ENCODE results near the gene DYRK3. TPM values are rescaled to one million over a fixed set of nuclear protein-coding genes. Genes with fewer than 3 reads are reported as not detected.

DYRK3 gene
- total RNA-seq, 1 donor from 2014 or later, result 3.2 TPM

DNA sequence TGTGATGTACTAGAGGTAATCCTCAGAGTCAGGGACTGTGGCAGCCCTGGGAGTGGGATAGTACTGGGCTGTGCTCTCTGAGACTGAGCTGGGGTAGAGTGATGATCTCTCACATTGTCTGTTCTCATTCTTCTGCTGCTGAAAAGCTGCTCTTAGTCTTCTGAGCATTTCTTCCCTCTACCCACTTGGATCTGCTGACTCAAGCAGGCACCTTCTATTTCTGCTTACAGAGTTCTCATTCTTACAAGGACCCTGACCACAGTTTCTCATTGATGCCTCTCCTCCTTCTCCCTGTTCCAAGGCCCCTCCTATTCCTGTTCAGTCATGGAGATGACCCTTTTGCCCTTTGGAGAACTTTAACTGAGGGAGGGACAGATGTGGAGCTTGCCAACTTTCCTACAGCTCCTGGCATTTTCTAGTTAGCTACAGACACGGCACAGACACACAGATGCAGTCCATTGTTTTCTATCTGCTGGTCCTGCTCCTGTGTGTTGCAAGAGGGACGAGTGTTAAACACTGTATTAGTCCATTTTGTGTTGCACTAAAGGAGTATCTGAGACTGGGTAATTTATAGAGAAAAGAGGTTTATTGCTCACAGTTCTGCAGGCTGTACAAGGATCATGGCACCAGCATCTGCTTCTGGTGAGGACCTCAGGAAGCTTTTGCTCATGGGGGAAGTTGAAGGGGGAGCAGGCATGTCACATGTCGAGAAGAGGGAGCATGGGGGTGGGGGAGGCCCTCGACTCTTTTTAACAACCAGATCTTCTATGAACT lies 61.7 kb downstream of the DYRK3 start:
- no peak for DNase-seq (ENCODE audit: low spot score)
- H3K27me3 Mint-ChIP-seq (ENCODE audit: unreplicated experiment), result peaks cover 9% of the 10 kb centered on the region
- H3K4me1 Mint-ChIP-seq (ENCODE audit: unreplicated experiment), result peaks cover 54% of the 10 kb centered on the region
- no peaks in the 10 kb centered on the region for H3K9me3 Mint-ChIP-seq (ENCODE audit: unreplicated experiment)
- peaks cover 27% of the 10 kb centered on the region for H3K36me3 Mint-ChIP-seq (ENCODE audit: low read depth, unreplicated experiment)
- peak overlapping the region; percentile 23 for H3K4me3 Mint-ChIP-seq (ENCODE audit: unreplicated experiment)
- H3K27ac Mint-ChIP-seq (ENCODE audit: unreplicated experiment), result no peak overlapping the region
- TF ChIP-seq CTCF (IDR thresholded peaks at IDR 0.05; ENCODE audit: unreplicated experiment), result no peak

GRCh38 chr1:206698011-206698410 lies 62.7 kb downstream of the DYRK3 start:
- Mint-ChIP-seq H3K4me3 (ENCODE audit: unreplicated experiment) (no peak overlapping the region), H3K27ac (ENCODE audit: unreplicated experiment) (no peak overlapping the region), H3K4me1 (ENCODE audit: unreplicated experiment) (peaks cover 47% of the 10 kb centered on the region), H3K27me3 (ENCODE audit: unreplicated experiment) (peaks cover 7% of the 10 kb centered on the region), H3K36me3 (ENCODE audit: low read depth, unreplicated experiment) (peaks cover 23% of the 10 kb centered on the region), H3K9me3 (ENCODE audit: unreplicated experiment) (no peaks in the 10 kb centered on the region)
- no peak for DNase-seq (ENCODE audit: low spot score)
- TF ChIP-seq CTCF (IDR thresholded peaks at IDR 0.05; ENCODE audit: unreplicated experiment), result no peak

Other genes with a start within 250 kb of the DYRK3 start
- gene IKBKE, start 165.1 kb upstream of the DYRK3 start, total RNA-seq (ENCODE audit: unreplicated experiment), result 20.9 TPM
- 1.2 TPM for gene RASSF5, start 128.0 kb upstream of the DYRK3 start, total RNA-seq (ENCODE audit: unreplicated experiment)
- gene EIF2D, start 23.1 kb upstream of the DYRK3 start, total RNA-seq (ENCODE audit: unreplicated experiment), result 32.7 TPM
- 109 TPM for gene MAPKAPK2, start 49.4 kb downstream of the DYRK3 start, total RNA-seq (ENCODE audit: unreplicated experiment)
- not detected for gene IL19, start 135.2 kb downstream of the DYRK3 start, total RNA-seq (ENCODE audit: unreplicated experiment)
- not detected for gene IL10, start 137.0 kb downstream of the DYRK3 start, total RNA-seq (ENCODE audit: unreplicated experiment)
- gene IL20, start 230.1 kb downstream of the DYRK3 start, total RNA-seq (ENCODE audit: unreplicated experiment), result not detected

All from endothelial cell (in vitro differentiated cells).